ENCODE measurements around the gene CDCA8.
A peak's percentile ranks its signal among the peaks of the same experiment; 100 is the strongest.

Gene CDCA8

DNA sequence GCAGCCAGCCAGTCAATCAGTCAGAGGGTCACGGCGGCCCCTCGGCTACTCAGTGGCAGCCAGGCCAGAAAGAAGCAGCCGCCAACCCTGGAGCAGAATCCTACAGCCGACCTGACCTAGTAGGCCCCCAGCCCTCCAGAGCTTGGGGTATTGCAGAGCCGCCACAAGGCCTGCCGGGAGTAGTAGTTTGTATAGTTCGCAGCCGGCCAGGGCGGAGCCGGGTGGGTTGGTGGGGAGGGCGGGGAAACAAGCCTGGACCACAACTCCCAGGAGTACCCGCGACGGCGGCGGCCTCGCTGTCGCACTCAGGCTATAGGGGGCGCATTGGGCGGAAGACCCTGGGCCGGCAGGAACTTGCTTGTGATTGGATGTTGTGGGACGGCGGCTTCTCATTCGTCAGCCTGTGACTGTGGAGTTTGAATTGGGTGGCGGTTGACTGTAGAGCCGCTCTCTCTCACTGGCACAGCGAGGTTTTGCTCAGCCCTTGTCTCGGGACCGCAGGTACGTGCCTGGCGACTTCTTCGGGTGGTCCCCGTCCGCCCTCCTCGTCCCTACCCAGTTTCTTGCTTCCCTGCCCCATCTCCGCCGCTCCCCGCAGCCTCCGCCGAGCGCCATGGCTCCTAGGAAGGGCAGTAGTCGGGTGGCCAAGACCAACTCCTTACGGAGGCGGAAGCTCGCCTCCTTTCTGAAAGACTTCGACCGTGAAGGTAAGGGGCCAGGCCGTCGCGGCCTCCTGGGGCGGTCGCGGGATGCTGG is at the start of gene CDCA8:
TSS of gene CDCA8 (plus strand) at position 439 of the 756 bp plus-strand sequence. CDS start at position 614, 175 bp downstream.
- H3K4me1 ChIP-seq (ENCODE audit: control insufficient read depth, low read length): peaks cover 36% of the 10 kb centered on the region
- H3K9me2 ChIP-seq (replicated peaks; ENCODE audit: control insufficient read depth, low read length): no peaks in the 10 kb centered on the region
- H3K9me3 ChIP-seq (ENCODE audit: control insufficient read depth, insufficient read depth, low read length): no peaks in the 10 kb centered on the region
- H3K27me3 ChIP-seq (ENCODE audit: control insufficient read depth, low read length): no peaks in the 10 kb centered on the region
- TF ChIP-seq, protein P1, sequence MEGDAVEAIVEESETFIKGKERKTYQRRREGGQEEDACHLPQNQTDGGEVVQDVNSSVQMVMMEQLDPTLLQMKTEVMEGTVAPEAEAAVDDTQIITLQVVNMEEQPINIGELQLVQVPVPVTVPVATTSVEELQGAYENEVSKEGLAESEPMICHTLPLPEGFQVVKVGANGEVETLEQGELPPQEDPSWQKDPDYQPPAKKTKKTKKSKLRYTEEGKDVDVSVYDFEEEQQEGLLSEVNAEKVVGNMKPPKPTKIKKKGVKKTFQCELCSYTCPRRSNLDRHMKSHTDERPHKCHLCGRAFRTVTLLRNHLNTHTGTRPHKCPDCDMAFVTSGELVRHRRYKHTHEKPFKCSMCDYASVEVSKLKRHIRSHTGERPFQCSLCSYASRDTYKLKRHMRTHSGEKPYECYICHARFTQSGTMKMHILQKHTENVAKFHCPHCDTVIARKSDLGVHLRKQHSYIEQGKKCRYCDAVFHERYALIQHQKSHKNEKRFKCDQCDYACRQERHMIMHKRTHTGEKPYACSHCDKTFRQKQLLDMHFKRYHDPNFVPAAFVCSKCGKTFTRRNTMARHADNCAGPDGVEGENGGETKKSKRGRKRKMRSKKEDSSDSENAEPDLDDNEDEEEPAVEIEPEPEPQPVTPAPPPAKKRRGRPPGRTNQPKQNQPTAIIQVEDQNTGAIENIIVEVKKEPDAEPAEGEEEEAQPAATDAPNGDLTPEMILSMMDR (IDR thresholded peaks at IDR 0.05; ENCODE audit: low read depth, low read length, poor library complexity, severe bottlenecking): peak; percentile 67
- TF ChIP-seq EZH2phosphoT487 (IDR thresholded peaks at IDR 0.05; ENCODE audit: borderline replicate concordance, low read length): no peak
- H3K4me2 ChIP-seq (ENCODE audit: low read length): peak within 1 kb of the TSS; percentile 97
- H3K36me3 ChIP-seq (ENCODE audit: control insufficient read depth, low read length): peaks cover 56% of the 10 kb centered on the region
- no peaks in the 10 kb centered on the region for H3F3A ChIP-seq (ENCODE audit: control insufficient read depth, insufficient read depth)
- peak within 1 kb of the TSS; percentile 86 for H3K4me3 ChIP-seq (ENCODE audit: low read length)
- 0 out of 2 replicates have a peak, but pooled peaks cover 4% of the 10 kb centered on the region for H4K20me1 ChIP-seq (ENCODE audit: control insufficient read depth, insufficient read depth, low read depth, low read length)
- peaks cover 86% of the 10 kb centered on the region for H3K79me2 ChIP-seq (ENCODE audit: control insufficient read depth, low read length)
- peak within 1 kb of the TSS; percentile 76 for H3K27ac ChIP-seq (ENCODE audit: low read depth, low read length)

DNA sequence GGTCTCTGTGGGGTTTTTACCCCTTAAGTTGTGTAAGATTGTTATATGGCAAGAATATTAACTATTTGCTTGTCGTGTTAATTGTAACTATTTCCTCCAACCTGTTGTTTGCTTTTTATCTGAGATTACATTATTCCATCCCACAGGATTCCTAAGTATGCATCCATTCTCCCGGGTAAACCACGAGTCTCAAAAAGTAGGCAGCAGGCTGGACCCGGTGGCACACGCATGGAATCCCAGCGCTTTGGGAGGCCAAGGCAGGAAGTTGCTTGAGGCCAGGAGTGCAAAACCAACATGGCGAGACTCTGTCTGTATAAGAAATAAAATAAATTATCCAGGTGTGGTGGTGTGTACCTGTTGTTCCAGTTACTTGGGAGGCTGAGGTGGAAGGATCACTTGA is 45.0 kb upstream of the CDCA8 start:
- no peaks in the 10 kb centered on the region for H4K20me1 ChIP-seq (ENCODE audit: control insufficient read depth, insufficient read depth, low read depth, low read length)
- no peaks in the 10 kb centered on the region for H3K9me2 ChIP-seq (replicated peaks; ENCODE audit: control insufficient read depth, low read length)
- no peak overlapping the region for H3K4me2 ChIP-seq (ENCODE audit: low read length)
- no peaks in the 10 kb centered on the region for H3K36me3 ChIP-seq (ENCODE audit: control insufficient read depth, low read length)
- H3K27me3 ChIP-seq (ENCODE audit: control insufficient read depth, low read length): peaks cover 12% of the 10 kb centered on the region
- H3K27ac ChIP-seq (ENCODE audit: low read depth, low read length): no peak overlapping the region
- H3K4me3 ChIP-seq (ENCODE audit: low read length): no peak overlapping the region
- H3K79me2 ChIP-seq (ENCODE audit: control insufficient read depth, low read length): no peaks in the 10 kb centered on the region
- H3K4me1 ChIP-seq (ENCODE audit: control insufficient read depth, low read length): no peaks in the 10 kb centered on the region
- H3K9me3 ChIP-seq (ENCODE audit: control insufficient read depth, insufficient read depth, low read length): no peaks in the 10 kb centered on the region
- no peak for TF ChIP-seq EZH2phosphoT487 (IDR thresholded peaks at IDR 0.05; ENCODE audit: borderline replicate concordance, low read length)
- TF ChIP-seq, protein P1 (IDR thresholded peaks at IDR 0.05; ENCODE audit: low read depth, low read length, poor library complexity, severe bottlenecking): no peak
- H3F3A ChIP-seq (ENCODE audit: control insufficient read depth, insufficient read depth): no peaks in the 10 kb centered on the region

DNA sequence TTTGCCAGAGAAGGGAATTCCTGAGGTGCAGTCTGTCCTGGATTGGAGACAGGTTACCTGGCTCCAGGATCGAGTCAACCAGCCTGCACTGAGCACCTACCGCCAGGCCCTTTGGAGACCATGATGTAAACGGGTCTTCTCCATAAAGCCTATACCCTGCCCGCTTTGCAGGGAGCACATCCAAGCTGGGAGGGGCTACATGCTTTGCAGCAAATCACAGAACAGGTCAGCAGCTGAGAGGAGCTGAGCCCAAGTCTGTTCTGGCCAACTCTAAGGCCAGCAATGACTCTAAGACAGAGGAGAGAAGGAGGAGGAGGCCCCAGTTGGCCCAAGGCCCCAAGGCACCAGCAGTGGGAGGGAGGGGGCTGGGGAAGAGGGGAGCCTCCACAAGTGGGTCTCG is 42.1 kb upstream of the CDCA8 start:
- TF ChIP-seq, protein P1 (IDR thresholded peaks at IDR 0.05; ENCODE audit: low read depth, low read length, poor library complexity, severe bottlenecking): no peak
- no peak for TF ChIP-seq EZH2phosphoT487 (IDR thresholded peaks at IDR 0.05; ENCODE audit: borderline replicate concordance, low read length)
- no peaks in the 10 kb centered on the region for H3K9me2 ChIP-seq (replicated peaks; ENCODE audit: control insufficient read depth, low read length)
- no peak overlapping the region for H3K27ac ChIP-seq (ENCODE audit: low read depth, low read length)
- no peaks in the 10 kb centered on the region for H3K79me2 ChIP-seq (ENCODE audit: control insufficient read depth, low read length)
- H3F3A ChIP-seq (ENCODE audit: control insufficient read depth, insufficient read depth): no peaks in the 10 kb centered on the region
- H3K4me1 ChIP-seq (ENCODE audit: control insufficient read depth, low read length): no peaks in the 10 kb centered on the region
- no peak overlapping the region for H3K4me3 ChIP-seq (ENCODE audit: low read length)
- H4K20me1 ChIP-seq (ENCODE audit: control insufficient read depth, insufficient read depth, low read depth, low read length): no peaks in the 10 kb centered on the region
- H3K27me3 ChIP-seq (ENCODE audit: control insufficient read depth, low read length): 0 out of 2 replicates have a peak, but pooled peaks cover 2% of the 10 kb centered on the region
- H3K4me2 ChIP-seq (ENCODE audit: low read length): no peak overlapping the region
- H3K36me3 ChIP-seq (ENCODE audit: control insufficient read depth, low read length): no peaks in the 10 kb centered on the region
- no peaks in the 10 kb centered on the region for H3K9me3 ChIP-seq (ENCODE audit: control insufficient read depth, insufficient read depth, low read length)
